Psoas muscle (tissue), 8 donors: ENCODE measurements around the gene PPM1J. TPM values are rescaled to one million over a fixed set of nuclear protein-coding genes. Genes with fewer than 3 reads are reported as not detected.

ENCODE experiments used
- ATAC-seq, 4 donors: fragments of 200-7000 bp; cut with Tn5 transposase; one replicate each; pipeline ENCODE4 v1.9.1; 2020; ENCODE audit warnings: moderate library complexity in 3 of 4, mild to moderate bottlenecking in 2 of 4
- DNase-seq, 2 donors: peaks; one replicate each; pipeline ENCODE4 v3.0.0-alpha.2; 2020
- H3K27ac ChIP-seq: fragments of 200-600 bp; one replicate; pipeline ENCODE4 v1.8.0; 2022
- H3K27me3 ChIP-seq, 3 donors: fragments of 200-600 bp in 1 of 3; one replicate each; pipeline versions ENCODE4 v1.6.1 to v1.8.0; 2013 to 2022; ENCODE audit warnings: low read length in 2 of 3, mild to moderate bottlenecking in 2 of 3, moderate library complexity in 1 of 3; ENCODE audit not compliant: insufficient read depth in 3 of 3
- H3K36me3 ChIP-seq, 2 donors: fragments of 200-600 bp in 1 of 2; one replicate each; pipeline versions ENCODE4 v1.6.1 to v1.8.0; 2013 to 2022; ENCODE audit warnings: low read depth in 1 of 2, mild to moderate bottlenecking in 1 of 2, moderate library complexity in 1 of 2; ENCODE audit not compliant: insufficient read depth in 1 of 2
- H3K4me1 ChIP-seq: fragments of 200-600 bp; one replicate; pipeline ENCODE4 v1.8.0; 2022
- H3K4me3 ChIP-seq: fragments of 200-600 bp; one replicate; pipeline ENCODE4 v1.8.0; 2022; ENCODE audit warnings: mild to moderate bottlenecking
- H3K9me3 ChIP-seq: fragments of 200-600 bp; one replicate; pipeline ENCODE4 v1.8.0; 2022
- CTCF ChIP-seq: fragments of 200-600 bp; IDR thresholded peaks from one replicate; pipeline ENCODE4 v1.8.0; 2022; ENCODE audit warnings: antibody characterized with exemption
- WGBS, 3 donors: extraction: QIAGEN DNeasy Blood & Tissue Kit; methylation state at CpG; one replicate each; pipeline versions ENCODE4 v1.1.6 to v1.1.7; 2013; 5-methylcytosine and 5-hydroxymethylcytosine counted together
- intact Hi-C, 2 donors: fragments of 100-400 bp; cut with DNase I; formaldehyde crosslinking; loops; one replicate each; pipeline versions ENCODE4 v1.11.0 to v1.14.2; 2022
- polyA plus RNA-seq, 3 donors: library from polyadenylated mRNA; stranded (reverse); fragments of 200-250 nt; gene quantifications; one replicate each; pipeline ENCODE4 v1.2.3, GENCODE V29; 2013
- total RNA-seq, 4 donors: library from RNA; stranded (reverse); fragmentation: NEBNext Ultra II Directional in 2 of 4; extraction: Animal tissue kit (Norgen Biotek cat#: 25700) in 2 of 4; gene quantifications; one replicate each; pipeline versions ENCODE4 v1.2.1 to v1.2.4, GENCODE V29; 2021 to 2023
- donor health status: healthy with polysubstance abuse.
- donor health status: DM: no; HTN: no; CAD: no; lungs with moderate emphysema.
- donor health status: Bipolar disorder and iron deficiency.
- donor health status: healthy.
- donor health status: DM: yes; HTN: yes; CAD: no.
- donor health status: DM: no; HTN: no; CAD: no.
- donor health status: DM: no; HTN: no; CAD: no.
- donor health status: DM: yes; HTN: yes; CAD: no.

The PPM1J gene
- total and polyA plus RNA-seq, 7 donors = 4.1 to 8.8 (median 6.0) TPM

- Histone ChIP-seq H3K27me3 (no peaks in the 10 kb centered on the region), H3K36me3 (peaks cover 0 to 12% of the 10 kb centered on the region in 2 donors), H3K27ac (peak overlapping the region; percentile 80), H3K4me3 (peak overlapping the region; percentile 92), H3K9me3 (no peaks in the 10 kb centered on the region), H3K4me1 (peaks cover 18% of the 10 kb centered on the region)
- DNase-seq (peak; percentile 40 to 74), ATAC-seq (peak in 3 of 4 donors; percentile 21 to 47 (median 40))
- WGBS, 3 donors = 19 to 26% (median 20%) methylated on average over 14 of the region's 14 CpGs
- no peak for TF ChIP-seq CTCF
- intact Hi-C loops = loop anchor here (2.0 to 10.0 kb wide), 3 partner anchors 241 to 359 kb away; partner anchors contain the start of genes LRIG2 (in 1 of the 2) and SLC16A1 (in 1 of the 2)
Measured at GRCh38 chr1:112713466-112714312, 1.4 kb downstream of the PPM1J start.

- H3K27ac ChIP-seq = no peak overlapping the region
- ATAC-seq (no peak), DNase-seq (no peak)
- no peak for TF ChIP-seq CTCF
- no peaks in the 10 kb centered on the region for H3K27me3 ChIP-seq
- no peak overlapping the region for H3K4me3 ChIP-seq
- 75 to 86% (median 76%) methylated on average over 9 of the region's 9 CpGs for whole genome bisulfite sequencing, 3 donors
- peaks cover 0 to 12% of the 10 kb centered on the region in 2 donors for H3K36me3 ChIP-seq
- H3K9me3 ChIP-seq = no peaks in the 10 kb centered on the region
- intact Hi-C loops = loop anchor here (5.0 to 10.0 kb wide), 2 partner anchors 242 to 320 kb away; partner anchors contain the start of gene SLC16A1 (in 1 of the 2)
- H3K4me1 ChIP-seq = peaks cover 18% of the 10 kb centered on the region
Measured at GRCh38 chr1:112712701-112713128, 2.4 kb downstream of the PPM1J start.

GRCh38 chr1:112712191-112712590 lies 2.9 kb downstream of the PPM1J start:
- Histone ChIP-seq H3K4me1 (peaks cover 18% of the 10 kb centered on the region), H3K4me3 (no peak overlapping the region), H3K36me3 (peaks cover 0 to 12% of the 10 kb centered on the region in 2 donors), H3K9me3 (no peaks in the 10 kb centered on the region), H3K27ac (no peak overlapping the region), H3K27me3 (no peaks in the 10 kb centered on the region)
- no peak for TF ChIP-seq CTCF
- 78 to 91% (median 84%) methylated on average over 7 of the region's 7 CpGs for WGBS, 3 donors
- intact Hi-C loops = loop anchor here (5.0 to 10.0 kb wide), 2 partner anchors 243 to 320 kb away; partner anchors contain the start of gene SLC16A1 (in 1 of the 2)
- DNase-seq (no peak), ATAC-seq (no peak)

GRCh38 chr1:112711670-112712069 lies 3.5 kb downstream of the PPM1J start:
- no peak for TF ChIP-seq CTCF
- no peak for ATAC-seq
- H3K27ac ChIP-seq = no peak overlapping the region
- peaks cover 18% of the 10 kb centered on the region for H3K4me1 ChIP-seq
- peaks cover 0 to 12% of the 10 kb centered on the region in 2 donors for H3K36me3 ChIP-seq
- no peak for DNase-seq
- intact Hi-C loops = loop anchor here (5.0 to 10.0 kb wide), 2 partner anchors 243 to 319 kb away; partner anchors contain the start of gene SLC16A1 (in 1 of the 2)
- H3K9me3 ChIP-seq = no peaks in the 10 kb centered on the region
- H3K4me3 ChIP-seq = no peak overlapping the region
- 59 to 75% (median 63%) methylated on average over 11 of the region's 11 CpGs for WGBS, 3 donors
- H3K27me3 ChIP-seq = no peaks in the 10 kb centered on the region
